Activated T-helper 1 cell treated with anti-CD3 and anti-CD28 coated beads, Interleukin-12 subunit alpha, Interleukin-12 subunit beta, Interleukin-2, Interleukin-4 antibody, amounts not matched to agents 30 ng/mL and 10 ng/mL and 1 ng/mL, durations not matched to agents 14 hours and 24 hours and 36 hours (primary cell): ENCODE results near the gene ZNF627. TPM values are rescaled to one million over a fixed set of nuclear protein-coding genes. Genes with fewer than 3 reads are reported as not detected.
A peak's percentile ranks its signal among the peaks of the same experiment; 100 is the strongest.
"Not testable (repeated sequence)": the region's sequence is repeated elsewhere in the genome, so short reads cannot be mapped to it uniquely, and the experiment has no call there.

Experiments
- DNase-seq: peaks from one replicate; pipeline ENCODE4 v3.0.0; 2021; ENCODE audit warnings: low spot score
- H3K27ac Mint-ChIP-seq: one replicate; pipeline ENCODE4 v1.8.0; 2021; ENCODE audit warnings: mild to moderate bottlenecking, mixed read lengths
- H3K27me3 Mint-ChIP-seq: one replicate; pipeline ENCODE4 v1.8.0; 2022; ENCODE audit warnings: mild to moderate bottlenecking, moderate library complexity, mixed read lengths; ENCODE audit not compliant: insufficient read depth
- H3K36me3 Mint-ChIP-seq: one replicate; pipeline ENCODE4 v1.8.0; 2021; ENCODE audit warnings: low read depth, mixed read lengths
- H3K4me1 Mint-ChIP-seq: one replicate; pipeline ENCODE4 v1.8.0; 2021; ENCODE audit warnings: low read depth, mixed read lengths
- H3K4me3 Mint-ChIP-seq: one replicate; pipeline ENCODE4 v1.8.0; 2021; ENCODE audit warnings: mild to moderate bottlenecking, moderate library complexity, mixed read lengths
- H3K9me3 Mint-ChIP-seq: one replicate; pipeline ENCODE4 v1.8.0; 2021; ENCODE audit warnings: mixed read lengths
- intact Hi-C: fragments of 100-400 bp; cut with micrococcal nuclease; formaldehyde crosslinking; loops from one replicate; pipeline ENCODE4 v1.15.1; 2024
- total RNA-seq: library from RNA; stranded (reverse); gene quantifications from 2 replicates; pipeline ENCODE4 v1.2.3, GENCODE V29; 2022

Gene ZNF627
- total RNA-seq, 1 donor from 2014 or later = 5.2 TPM

GRCh38 chr19:11560404-11561051, 36.8 kb upstream of the ZNF627 start:
- peaks cover 2% of the 10 kb centered on the region for H3K36me3 Mint-ChIP-seq
- H3K27me3 Mint-ChIP-seq = no peaks in the 10 kb centered on the region
- H3K4me1 Mint-ChIP-seq = peaks cover 38% of the 10 kb centered on the region
- peak overlapping the region; percentile 85 for H3K4me3 Mint-ChIP-seq
- peak; percentile 61 for DNase-seq
- no peaks in the 10 kb centered on the region for H3K9me3 Mint-ChIP-seq
- intact Hi-C loops = loop anchor here (1.0 to 10.0 kb wide), 3 partner anchors 27 to 364 kb away; partner anchors contain the start of genes ZNF700 and ZNF823
- H3K27ac Mint-ChIP-seq = peak overlapping the region; percentile 86

- Mint-ChIP-seq H3K4me3 (no peak overlapping the region), H3K9me3 (no peaks in the 10 kb centered on the region), H3K36me3 (no peaks in the 10 kb centered on the region), H3K27me3 (no peaks in the 10 kb centered on the region), H3K27ac (no peak overlapping the region), H3K4me1 (peaks cover 24% of the 10 kb centered on the region)
- no peak for DNase-seq
- intact Hi-C loops = loop anchor here (10.0 kb wide), 1 partner anchor 361 kb away; the partner anchor contains the start of gene ZNF700
Measured at GRCh38 chr19:11563532-11563931, 33.8 kb upstream of the ZNF627 start.

GRCh38 chr19:11564082-11564807, 33.0 kb upstream of the ZNF627 start:
- intact Hi-C loops = loop anchor here (10.0 kb wide), 1 partner anchor 361 kb away; the partner anchor contains the start of gene ZNF700
- not testable (repeated sequence) for H3K36me3 Mint-ChIP-seq, H3K27ac Mint-ChIP-seq, H3K27me3 Mint-ChIP-seq, DNase-seq, H3K4me3 Mint-ChIP-seq, H3K9me3 Mint-ChIP-seq
- H3K4me1 Mint-ChIP-seq = peaks cover 21% of the 10 kb centered on the region

GRCh38 chr19:11565649-11565980, 31.7 kb upstream of the ZNF627 start:
- not testable (repeated sequence) for H3K27me3 Mint-ChIP-seq, H3K4me3 Mint-ChIP-seq, H3K36me3 Mint-ChIP-seq, DNase-seq, H3K9me3 Mint-ChIP-seq, H3K27ac Mint-ChIP-seq
- intact Hi-C loops = loop anchor here (10.0 kb wide), 1 partner anchor 359 kb away; the partner anchor contains the start of gene ZNF700
- peaks cover 12% of the 10 kb centered on the region for H3K4me1 Mint-ChIP-seq

- Mint-ChIP-seq H3K4me3 (no peak overlapping the region), H3K9me3 (no peaks in the 10 kb centered on the region), H3K27me3 (no peaks in the 10 kb centered on the region), H3K27ac (no peak overlapping the region), H3K36me3 (no peaks in the 10 kb centered on the region), H3K4me1 (peaks cover 9% of the 10 kb centered on the region)
- DNase-seq = no peak
- intact Hi-C loops = loop anchor here (10.0 kb wide), 1 partner anchor 359 kb away; the partner anchor contains the start of gene ZNF700
Measured at GRCh38 chr19:11566164-11566563, 31.1 kb upstream of the ZNF627 start.

- Mint-ChIP-seq H3K36me3 (no peaks in the 10 kb centered on the region), H3K4me1 (peaks cover 4% of the 10 kb centered on the region), H3K27ac (no peak overlapping the region), H3K27me3 (no peaks in the 10 kb centered on the region), H3K9me3 (no peaks in the 10 kb centered on the region), H3K4me3 (no peak overlapping the region)
- intact Hi-C loops = no loop called here
- no peak for DNase-seq
Measured at GRCh38 chr19:11570039-11570462, 27.2 kb upstream of the ZNF627 start.

- H3K4me3 Mint-ChIP-seq, DNase-seq, intact Hi-C loops, H3K27ac Mint-ChIP-seq, H3K36me3 Mint-ChIP-seq, H3K4me1 Mint-ChIP-seq, H3K9me3 Mint-ChIP-seq, H3K27me3 Mint-ChIP-seq: not testable (repeated sequence)
Measured at GRCh38 chr19:11573354-11573753, 23.9 kb upstream of the ZNF627 start.

GRCh38 chr19:11573763-11574162, 23.5 kb upstream of the ZNF627 start:
- H3K4me3 Mint-ChIP-seq, H3K27ac Mint-ChIP-seq, H3K27me3 Mint-ChIP-seq, DNase-seq, H3K9me3 Mint-ChIP-seq, H3K36me3 Mint-ChIP-seq, H3K4me1 Mint-ChIP-seq, intact Hi-C loops: not testable (repeated sequence)

GRCh38 chr19:11574689-11575088, 22.6 kb upstream of the ZNF627 start:
- Mint-ChIP-seq H3K4me1 (peaks cover 5% of the 10 kb centered on the region), H3K27ac (no peak overlapping the region), H3K27me3 (no peaks in the 10 kb centered on the region), H3K36me3 (peaks cover 3% of the 10 kb centered on the region), H3K9me3 (no peaks in the 10 kb centered on the region), H3K4me3 (no peak overlapping the region)
- no peak for DNase-seq
- intact Hi-C loops = no loop called here

- no peak overlapping the region for H3K27ac Mint-ChIP-seq
- intact Hi-C loops = no loop called here
- no peaks in the 10 kb centered on the region for H3K27me3 Mint-ChIP-seq
- H3K4me3 Mint-ChIP-seq = peak overlapping the region; percentile 58
- H3K4me1 Mint-ChIP-seq = peaks cover 11% of the 10 kb centered on the region
- no peak for DNase-seq
- peaks cover 3% of the 10 kb centered on the region for H3K36me3 Mint-ChIP-seq
- no peaks in the 10 kb centered on the region for H3K9me3 Mint-ChIP-seq
Measured at GRCh38 chr19:11576227-11576626, 21.1 kb upstream of the ZNF627 start.

- Mint-ChIP-seq H3K36me3 (peaks cover 3% of the 10 kb centered on the region), H3K4me3 (peak within 1 kb of the TSS; percentile 75), H3K27ac (no peak within 1 kb of the TSS), H3K9me3 (no peaks in the 10 kb centered on the region), H3K27me3 (no peaks in the 10 kb centered on the region), H3K4me1 (peaks cover 21% of the 10 kb centered on the region)
- DNase-seq = no peak
- intact Hi-C loops = no loop called here
Measured at GRCh38 chr19:11577451-11578257, 19.6 kb upstream of the ZNF627 start, which contains the start of gene ACP5. ACP5 (minus strand) TSS chr19:11577645; CDS start chr19:11577317, 328 bp downstream.

- Mint-ChIP-seq H3K27ac (no peak overlapping the region), H3K4me1 (peaks cover 21% of the 10 kb centered on the region), H3K9me3 (no peaks in the 10 kb centered on the region), H3K36me3 (peaks cover 3% of the 10 kb centered on the region), H3K4me3 (peak overlapping the region; percentile 77), H3K27me3 (no peaks in the 10 kb centered on the region)
- intact Hi-C loops = no loop called here
- DNase-seq = peak; percentile 25
Measured at GRCh38 chr19:11578258-11579142, 18.8 kb upstream of the ZNF627 start.
